SW480 (cell line): Measurements from ENCODE around the gene ZNF598.
"Not testable (repeated sequence)": the region's sequence is repeated elsewhere in the genome, so short reads cannot be mapped to it uniquely, and the experiment has no call there.

Source experiments
- DNase-seq: peaks from one replicate; pipeline ENCODE4 v3.0.0-alpha.2; 2016; ENCODE audit warnings: low spot score

The ZNF598 gene

DNA sequence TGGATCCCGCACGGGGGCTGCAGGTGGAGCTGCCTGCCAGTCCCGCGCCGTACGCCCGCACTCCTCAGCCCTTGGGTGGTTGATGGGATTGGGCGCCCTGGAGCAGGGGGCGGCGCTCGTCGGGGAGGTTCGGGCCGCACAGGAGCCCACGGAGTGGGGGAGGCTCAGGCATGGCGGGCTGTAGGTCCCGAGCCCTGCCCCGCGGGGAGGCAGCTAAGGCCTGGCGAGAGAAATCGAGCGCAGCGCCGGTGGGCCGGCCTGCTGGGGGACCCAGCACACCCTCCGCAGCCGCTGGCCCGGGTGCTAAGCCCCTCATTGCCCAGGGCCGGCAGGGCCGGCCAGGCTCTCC lies 51.5 kb downstream of the ZNF598 start:
- DNase-seq = not testable (repeated sequence)

DNA sequence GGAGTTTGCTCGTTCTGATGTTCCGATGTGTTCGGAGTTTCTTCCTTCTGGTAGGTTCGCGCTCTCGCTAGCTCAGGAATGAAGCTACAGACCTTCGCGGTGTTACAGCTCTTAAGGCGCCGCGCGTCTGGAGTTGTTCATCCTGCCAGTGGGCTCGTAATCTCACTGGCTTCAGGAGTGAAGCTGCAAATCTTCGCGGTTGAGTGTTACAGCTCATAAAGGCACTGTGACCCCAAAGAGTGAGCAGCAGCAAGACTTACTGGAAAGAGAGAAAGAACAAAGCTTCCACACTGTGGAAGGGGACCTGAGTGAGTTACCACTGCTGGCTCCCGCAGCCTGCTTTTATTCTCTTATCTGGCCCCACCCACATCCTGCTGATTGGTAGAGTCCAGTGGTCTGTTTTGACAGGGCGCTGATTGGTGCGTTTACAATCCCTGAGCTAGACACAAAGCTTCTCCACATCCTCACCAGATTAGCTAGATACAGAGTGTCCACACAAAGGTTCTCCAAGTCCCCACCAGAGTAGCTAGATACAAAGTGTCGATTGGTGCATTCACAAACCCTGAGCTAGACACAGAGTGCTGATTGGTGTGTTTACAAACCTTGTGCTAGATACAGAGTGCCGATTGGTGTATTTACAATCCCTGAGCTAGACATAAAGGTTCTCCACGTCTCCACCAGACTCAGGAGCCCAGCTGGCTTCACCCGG lies 52.0 kb downstream of the ZNF598 start:
- not testable (repeated sequence) for DNase-seq

DNA sequence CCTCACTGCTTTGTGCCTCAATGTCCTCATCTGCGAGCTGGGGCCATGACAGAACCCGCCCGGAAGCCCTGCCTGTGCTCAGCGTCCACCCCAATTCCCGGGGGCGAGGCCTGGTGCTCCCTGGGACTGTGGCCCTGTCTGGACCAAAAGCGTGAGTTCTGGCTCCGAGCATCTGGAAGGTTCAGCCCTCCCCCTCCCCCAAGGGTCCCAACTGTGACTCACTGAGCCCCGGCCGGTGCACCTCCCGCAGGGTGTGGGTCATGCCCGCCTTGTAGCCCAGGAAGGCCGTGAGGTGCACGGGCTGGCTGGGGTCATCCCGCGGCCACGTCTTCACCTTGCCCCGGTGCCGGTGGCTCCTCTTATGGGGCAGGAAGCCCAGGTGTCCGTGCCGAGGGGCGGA lies 55.9 kb downstream of the ZNF598 start:
- no peak for DNase-seq

DNA sequence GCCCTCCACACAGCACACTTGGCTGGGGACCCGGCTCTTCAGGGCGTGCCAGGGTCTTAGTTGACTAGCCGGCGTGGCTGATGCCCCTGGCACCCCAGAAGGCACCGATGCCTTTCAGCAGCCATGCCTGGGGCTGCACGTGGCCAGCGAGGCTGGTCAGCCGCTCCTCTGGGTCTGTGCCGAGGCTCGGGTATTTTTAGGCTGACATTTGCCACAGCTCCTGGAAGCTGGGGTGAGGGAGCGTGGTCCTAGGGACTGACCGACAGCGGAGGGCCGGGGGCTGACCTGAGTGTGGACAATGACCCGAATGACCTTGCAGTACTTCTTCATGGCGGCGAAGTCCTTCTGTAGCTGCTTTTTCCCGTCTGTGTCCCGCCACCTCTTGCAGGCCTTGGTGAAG lies 59.1 kb downstream of the ZNF598 start:
- DNase-seq = no peak

DNA sequence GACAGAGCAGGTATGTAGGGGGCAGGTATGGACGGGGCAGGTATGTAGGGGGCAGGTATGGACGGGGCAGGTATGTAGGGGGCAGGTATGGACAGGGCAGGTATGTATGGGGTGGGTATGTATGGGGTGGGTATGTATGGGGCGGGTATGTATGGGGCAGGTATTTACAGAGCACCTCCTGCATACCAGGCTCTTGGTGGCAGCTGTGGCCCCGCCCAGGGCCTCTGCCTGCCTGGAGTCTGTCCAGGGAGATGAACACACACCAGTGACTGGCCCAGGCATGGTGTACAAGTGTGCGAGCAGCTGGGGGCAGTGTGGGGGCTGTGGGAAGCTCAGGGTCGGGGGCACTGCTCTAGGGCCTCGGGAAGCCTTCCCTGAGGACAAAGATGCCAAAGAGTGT lies 59.6 kb downstream of the ZNF598 start:
- DNase-seq = no peak

DNA sequence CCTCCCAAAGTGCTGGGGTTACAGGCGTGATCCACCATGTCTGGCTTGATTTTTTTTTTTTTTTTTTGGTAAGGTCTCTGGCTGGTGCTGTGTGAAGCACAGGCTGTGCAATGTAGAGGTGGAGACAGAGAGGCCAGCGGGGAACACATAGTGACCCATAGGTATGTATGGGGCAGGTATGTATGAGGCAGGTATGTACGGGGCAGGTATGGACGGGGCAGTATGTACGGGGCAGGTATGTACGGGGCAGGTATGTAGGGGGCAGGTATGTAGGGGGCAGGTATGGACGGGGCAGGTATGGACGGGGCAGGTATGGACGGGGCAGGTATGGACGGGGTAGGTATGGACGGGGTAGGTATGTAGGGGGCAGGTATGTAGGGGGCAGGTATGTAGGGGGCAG lies 60.1 kb downstream of the ZNF598 start:
- DNase-seq = no peak
